ENCODE data around the gene DAGLA. TPM values are rescaled to one million over a fixed set of nuclear protein-coding genes. Genes with fewer than 3 reads are reported as not detected.

DAGLA gene
- total and polyA plus RNA-seq, 2 donors (not counting 3 experiments of a cell fraction or from before 2014, with no cell fraction given) = 2.5 to 4.7 TPM

GRCh38 chr11:61752117-61752924 is 72.1 kb downstream of the DAGLA start, which contains the start of gene MYRF:
Gene MYRF, plus strand, starts transcription at chr11:61752636. Its CDS starts 109 bp downstream, at chr11:61752745.
- intact Hi-C loops (cut with micrococcal nuclease) (loop anchor here (1.0 kb wide), 1 partner anchor 24 kb away; no protein-coding TSS in a partner anchor), dilution Hi-C loops (cut with MboI; ENCODE audit: extremely low pct_ligation_motif_present, low sequenced_read_pairs) (no loop called here)
- POLR2A ChIA-PET = no interaction called here
- Histone ChIP-seq H3K79me2 (ENCODE audit: control insufficient read depth, insufficient read depth, low read length) (no peaks in the 10 kb centered on the region), H3K9me1 (replicated peaks; ENCODE audit: control insufficient read depth, extremely low read depth, insufficient read depth, low read length) (no peaks in the 10 kb centered on the region), H3K9me3 (replicated peaks; ENCODE audit: control insufficient read depth, insufficient read depth, low read length) (no peaks in the 10 kb centered on the region), H3K27me3 (ENCODE audit: control insufficient read depth in 2 of 2, insufficient read depth in 2 of 2, low read length in 2 of 2) (no peaks in the 10 kb centered on the region), H3K9ac (replicated peaks; ENCODE audit: extremely low read depth, insufficient read depth, low read length) (no peak within 1 kb of the TSS), H3K36me3 (ENCODE audit: control insufficient read depth in 2 of 2, extremely low read depth in 1 of 2, insufficient read depth in 2 of 2, low read length in 2 of 2) (no peaks in the 10 kb centered on the region), H3K4me1 (ENCODE audit: control insufficient read depth, extremely low read depth, insufficient read depth, low read length) (peaks cover 12% of the 10 kb centered on the region), H3K4me2 (ENCODE audit: insufficient read depth, low read length) (peak within 1 kb of the TSS; percentile 45), H4K20me1 (replicated peaks; ENCODE audit: control insufficient read depth, extremely low read depth, insufficient read depth, low read length) (no peaks in the 10 kb centered on the region), H2AFZ (ENCODE audit: low read depth, low read length) (peak within 1 kb of the TSS; percentile 82), H3K27ac (ENCODE audit: insufficient read depth, low read depth, low read length) (no peak within 1 kb of the TSS), H3K4me3 (replicated peaks in 1 of 3; ENCODE audit: insufficient read depth in 1 of 3, low read depth in 1 of 3, low read length in 3 of 3) (peak within 1 kb of the TSS; percentile 9 to 41 (median 34))
- FAIRE-seq (peak; percentile 52), DNase-seq (ENCODE audit: low read depth, low spot score) (peak; percentile 21)
- CTCF ChIA-PET = interaction anchor here (1.1 to 1.6 kb wide), 2 partner anchors 36 to 194 kb away, joined by 3 to 4 read pairs; no protein-coding TSS in a partner anchor
- TF ChIP-seq, protein P1, sequence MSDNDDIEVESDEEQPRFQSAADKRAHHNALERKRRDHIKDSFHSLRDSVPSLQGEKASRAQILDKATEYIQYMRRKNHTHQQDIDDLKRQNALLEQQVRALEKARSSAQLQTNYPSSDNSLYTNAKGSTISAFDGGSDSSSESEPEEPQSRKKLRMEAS (IDR thresholded peaks at IDR 0.05; ENCODE audit: insufficient read depth, insufficient read length) = no peak
- TF ChIP-seq CTCF (IDR thresholded peaks at IDR 0.05; ENCODE audit: extremely low read depth in 1 of 2, insufficient read depth in 1 of 2, low read depth in 1 of 2, low read length in 2 of 2) = peak; percentile 36 to 56
- BruUV-seq (replicated peaks) = no TSS peak

Measured in endothelial cell of umbilical vein (primary cell).